GM18907 (cell line): ENCODE measurements around the gene RAD23A.
"Not testable (repeated sequence)": the region's sequence is repeated elsewhere in the genome, so short reads cannot be mapped to it uniquely, and the experiment has no call there.

Experiments
- ATAC-seq: cut with Tn5 transposase; IDR thresholded peaks from one replicate; pipeline ENCODE4 v1.9.1; 2021; ENCODE audit warnings: mild to moderate bottlenecking, moderate library complexity; ENCODE audit not compliant: unreplicated experiment

Gene RAD23A

DNA sequence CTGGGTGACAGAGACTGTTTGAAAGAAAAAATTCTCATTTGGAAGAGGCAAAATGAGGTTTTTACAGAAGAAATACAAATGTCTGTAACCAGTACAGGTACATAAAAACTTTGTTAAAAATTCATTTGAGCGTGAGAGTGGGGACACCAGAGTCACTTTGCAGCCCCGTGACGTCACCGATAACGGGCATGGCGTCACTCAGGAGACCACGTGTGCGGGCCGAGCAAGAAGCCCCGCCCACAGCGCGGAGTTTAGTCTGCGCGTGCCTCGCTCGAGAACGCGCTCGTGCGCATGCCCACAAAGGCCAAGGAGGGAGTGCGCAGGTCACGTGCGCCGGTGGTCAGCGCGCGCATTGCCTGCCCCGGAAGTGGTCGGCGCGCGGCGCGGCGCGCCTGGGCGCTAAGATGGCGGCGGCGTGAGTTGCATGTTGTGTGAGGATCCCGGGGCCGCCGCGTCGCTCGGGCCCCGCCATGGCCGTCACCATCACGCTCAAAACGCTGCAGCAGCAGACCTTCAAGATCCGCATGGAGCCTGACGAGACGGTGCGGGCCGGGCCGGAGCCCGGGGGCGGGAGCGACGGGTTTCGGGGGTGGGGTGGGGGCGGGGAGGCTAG lies at the start of gene RAD23A:
TSS of gene RAD23A (plus strand) at position 384 of the 613 bp plus-strand sequence. CDS start at position 471, 87 bp downstream.
- ATAC-seq, result peak; percentile 74

DNA sequence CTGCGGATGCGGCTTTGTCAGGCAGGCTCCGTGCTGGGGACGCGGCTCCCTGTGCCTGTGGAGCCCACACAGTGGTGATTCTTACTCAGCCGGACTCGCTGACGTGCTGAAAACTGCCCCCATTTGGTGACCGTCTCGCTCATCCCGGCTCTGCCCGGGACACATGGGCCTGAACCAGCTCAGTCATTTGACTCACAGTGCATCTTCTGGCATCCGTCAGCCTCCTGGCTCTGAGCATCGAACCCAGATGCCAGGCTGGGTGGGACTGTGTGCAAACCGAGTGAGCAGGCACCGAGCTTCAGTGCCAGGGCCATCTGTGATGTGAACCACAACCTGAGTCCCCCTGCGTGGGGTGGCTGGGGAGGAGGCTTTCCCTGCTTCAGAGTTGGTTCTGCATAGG lies 49.2 kb upstream of the RAD23A start:
- ATAC-seq, result no peak

DNA sequence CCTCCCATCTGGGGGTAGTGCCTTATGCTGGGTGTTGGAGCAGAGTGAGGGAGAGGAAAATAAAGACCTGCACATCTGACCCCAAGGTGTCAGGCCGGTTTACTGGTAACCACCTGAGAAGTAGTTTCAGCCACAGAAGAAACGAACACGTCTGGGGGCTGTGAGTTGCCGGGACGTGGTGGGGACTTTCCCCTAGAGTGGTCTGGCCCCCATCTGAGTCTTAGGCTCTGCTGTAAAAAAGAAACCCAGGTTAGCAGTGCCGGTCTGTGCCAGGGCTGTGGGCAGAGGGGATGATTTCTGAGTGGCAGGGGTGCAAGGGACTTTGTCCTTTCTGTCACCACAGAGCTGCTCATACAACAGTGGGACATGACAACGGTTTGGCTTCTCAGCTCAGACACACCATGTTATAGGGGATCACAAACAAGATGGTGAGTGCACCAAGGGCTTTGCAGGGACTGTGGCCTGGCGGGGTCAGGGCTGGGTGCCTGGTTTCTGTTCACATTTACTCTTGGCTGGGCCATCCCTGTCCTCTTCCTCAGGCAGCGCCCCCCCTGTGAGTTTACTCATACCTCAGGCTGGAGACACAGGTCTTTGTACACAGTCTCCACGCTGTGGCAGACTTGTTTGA lies 45.7 kb upstream of the RAD23A start:
- peak; percentile 74 for ATAC-seq

DNA sequence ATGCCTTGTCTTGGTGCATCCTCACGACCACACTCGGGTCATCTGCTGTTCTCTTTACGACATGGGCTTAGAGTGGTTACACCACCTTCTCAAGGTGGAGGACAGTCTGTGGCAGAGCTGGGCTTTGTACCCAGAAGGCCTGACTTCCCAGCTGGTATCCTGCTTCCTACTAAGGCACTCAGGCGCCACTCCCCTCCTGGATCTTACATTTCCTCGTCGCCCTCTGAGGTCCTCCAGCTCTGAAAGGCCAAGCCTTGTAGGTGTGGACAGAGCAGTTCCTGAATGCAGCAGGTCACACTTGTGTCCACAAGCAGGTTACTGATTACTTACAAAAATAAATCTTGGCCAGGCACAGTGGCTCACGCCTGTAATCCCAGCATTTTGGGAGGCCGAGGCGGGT lies 38.5 kb upstream of the RAD23A start:
- no peak for ATAC-seq

DNA sequence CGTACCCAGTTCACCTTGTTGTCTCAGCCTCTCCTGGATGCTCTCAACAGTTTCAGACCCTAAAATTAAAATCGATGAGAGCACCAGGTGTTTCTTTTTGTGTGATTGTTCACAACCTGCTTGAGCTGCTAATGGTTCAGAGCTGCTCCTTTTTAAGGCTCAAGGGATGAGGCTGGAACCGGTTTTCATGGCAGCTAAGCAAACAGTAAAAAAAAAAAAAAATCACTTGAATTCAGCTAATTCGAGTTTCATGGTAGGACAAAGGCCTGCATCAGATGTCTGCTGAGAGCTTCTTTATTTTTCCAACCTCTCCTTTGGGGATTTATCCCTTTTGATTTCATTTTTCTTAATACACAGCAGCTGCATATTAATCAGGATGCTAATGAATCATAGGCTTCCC lies 33.1 kb upstream of the RAD23A start:
- no peak for ATAC-seq

DNA sequence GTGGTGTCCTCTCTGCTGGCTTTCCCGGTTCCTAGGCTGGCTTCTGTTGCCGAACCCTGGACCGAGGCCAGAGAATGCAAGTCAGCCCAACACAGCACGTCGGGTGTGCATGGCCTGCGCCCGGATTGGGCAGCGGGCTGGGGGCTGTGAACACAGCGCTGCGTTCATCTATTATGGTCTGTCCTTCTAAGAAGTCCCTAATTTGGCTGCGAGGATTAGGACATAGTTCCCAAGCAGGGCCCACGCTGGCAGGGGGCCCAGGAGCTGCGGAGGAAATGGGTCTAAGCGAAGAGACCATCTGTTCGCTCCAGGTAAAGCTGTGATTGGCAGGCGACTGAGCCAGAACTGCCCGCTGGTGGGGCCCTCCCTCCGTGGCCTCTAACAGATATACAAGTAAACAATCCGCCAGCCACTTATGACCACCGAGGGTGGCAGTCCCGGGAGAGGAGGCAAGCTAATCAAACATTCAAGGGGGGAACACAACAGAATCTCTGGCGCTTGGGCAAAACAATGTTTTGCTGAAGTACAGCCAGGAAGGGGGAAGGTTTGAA lies 32.6 kb upstream of the RAD23A start:
- no peak for ATAC-seq

DNA sequence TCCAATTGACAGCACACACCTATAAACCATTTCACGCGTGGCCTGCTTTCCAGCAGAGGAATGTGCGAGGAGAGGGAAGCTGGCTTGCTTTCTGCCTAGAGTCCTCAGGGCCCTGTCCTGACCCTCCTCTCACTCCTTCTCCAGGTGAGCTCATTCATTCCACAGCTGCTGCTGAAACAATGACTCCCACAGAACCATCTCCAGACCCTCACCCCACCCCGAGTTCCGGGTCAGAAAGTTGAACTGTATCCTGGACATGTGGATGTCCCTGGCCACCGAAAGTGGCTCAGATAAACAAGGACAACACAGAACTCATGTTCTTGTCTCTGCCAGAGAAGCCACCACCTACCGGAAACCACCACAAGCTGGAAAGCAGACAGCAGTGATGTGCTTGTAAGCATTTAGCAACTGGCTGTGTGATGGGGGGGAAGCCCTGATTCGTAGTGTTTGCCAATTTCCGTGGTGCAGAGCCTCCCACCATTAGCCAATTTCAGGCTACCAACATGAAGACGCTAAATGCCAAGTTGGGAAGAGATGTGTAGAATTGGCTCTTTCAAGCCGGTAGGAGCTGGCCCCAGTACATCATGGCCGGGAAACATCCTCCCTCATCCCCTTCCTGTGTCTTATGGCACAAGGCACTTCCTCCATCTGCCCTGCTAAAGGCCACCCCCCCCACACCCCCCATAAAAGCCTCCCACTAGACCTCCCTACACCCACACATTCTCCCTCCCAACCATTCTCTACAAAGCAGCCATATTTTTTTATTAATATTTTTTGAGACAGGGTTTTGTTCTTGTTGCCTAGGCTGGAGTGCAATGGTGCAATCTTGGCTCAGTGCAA lies 31.6 kb upstream of the RAD23A start:
- no peak for ATAC-seq

DNA sequence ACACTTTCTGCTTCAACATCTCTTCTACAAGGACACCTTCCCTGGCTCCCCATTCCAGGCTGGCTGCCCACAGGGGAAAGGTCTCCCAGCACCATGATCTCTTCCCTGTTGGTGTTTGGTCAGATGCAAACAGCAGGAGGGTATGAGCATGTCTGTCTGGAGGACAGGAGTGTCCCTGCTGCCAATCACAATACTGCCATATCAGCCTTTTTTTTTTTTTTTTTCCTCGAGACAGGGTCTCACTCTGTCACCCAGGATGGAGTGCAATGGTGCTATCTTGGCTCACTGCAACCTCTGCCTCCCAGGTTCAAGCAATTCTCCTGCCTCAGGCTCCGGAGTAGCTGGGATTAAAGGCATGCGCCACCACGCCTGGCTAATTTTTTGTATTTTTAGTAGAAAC lies 29.8 kb upstream of the RAD23A start:
- not testable (repeated sequence) for ATAC-seq

DNA sequence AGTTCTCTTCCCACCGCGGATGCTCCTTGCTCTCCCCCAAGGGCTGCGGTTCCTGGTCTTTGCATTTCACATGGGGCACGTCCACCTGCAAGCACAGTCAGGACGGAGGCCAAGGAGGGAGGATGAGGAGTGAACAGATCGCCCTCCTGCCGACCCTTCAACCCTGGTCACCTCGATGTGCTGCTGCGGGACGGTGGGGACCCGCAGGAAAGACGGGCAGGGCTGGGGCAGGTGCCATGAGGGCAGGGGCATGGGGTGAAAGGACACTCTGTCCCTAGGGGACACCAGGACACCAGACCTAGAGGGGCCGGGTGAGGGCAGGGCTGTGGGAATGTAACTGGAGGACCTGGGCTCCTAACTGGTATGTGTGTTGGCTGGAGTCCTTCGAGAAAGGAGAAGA lies 27.4 kb upstream of the RAD23A start:
- ATAC-seq, result no peak

DNA sequence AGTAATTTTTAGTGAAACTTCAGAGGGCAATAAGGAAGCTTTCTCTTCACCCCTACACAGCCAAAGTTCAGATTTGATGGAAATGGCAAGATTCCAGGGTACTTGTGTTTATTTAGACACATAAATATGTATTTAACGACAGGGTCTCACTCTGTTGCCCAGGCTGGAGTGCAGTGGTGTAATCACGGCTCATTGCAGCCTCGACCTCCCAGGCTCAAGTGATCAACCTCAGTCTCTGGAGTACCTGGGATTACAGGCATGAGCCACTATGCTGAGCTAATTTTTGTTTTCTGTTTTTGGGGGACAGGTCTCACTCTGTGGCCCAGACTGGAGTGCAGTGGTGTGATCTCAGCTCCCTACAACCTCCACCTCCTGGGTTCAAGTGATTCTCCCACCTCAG lies 24.6 kb upstream of the RAD23A start:
- ATAC-seq, result no peak

DNA sequence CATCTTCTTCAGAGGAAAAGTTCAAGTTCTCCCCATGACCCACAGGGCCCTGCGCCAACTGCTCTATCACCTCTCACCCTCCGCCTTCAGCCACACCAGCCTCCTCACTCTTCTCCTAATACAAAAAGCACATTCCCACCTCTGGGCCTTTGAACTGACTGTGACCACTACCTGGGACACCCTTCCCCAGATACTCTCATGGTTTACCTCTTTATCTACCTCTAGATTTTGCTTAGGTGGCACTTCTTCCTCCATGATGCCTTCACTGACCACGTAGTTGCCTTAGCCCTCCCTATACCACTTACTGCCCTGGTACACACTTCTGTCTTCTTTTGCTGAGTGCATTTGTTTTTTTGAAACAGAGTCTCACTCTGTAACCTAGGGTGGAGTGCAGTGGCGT lies 22.7 kb upstream of the RAD23A start:
- no peak for ATAC-seq

DNA sequence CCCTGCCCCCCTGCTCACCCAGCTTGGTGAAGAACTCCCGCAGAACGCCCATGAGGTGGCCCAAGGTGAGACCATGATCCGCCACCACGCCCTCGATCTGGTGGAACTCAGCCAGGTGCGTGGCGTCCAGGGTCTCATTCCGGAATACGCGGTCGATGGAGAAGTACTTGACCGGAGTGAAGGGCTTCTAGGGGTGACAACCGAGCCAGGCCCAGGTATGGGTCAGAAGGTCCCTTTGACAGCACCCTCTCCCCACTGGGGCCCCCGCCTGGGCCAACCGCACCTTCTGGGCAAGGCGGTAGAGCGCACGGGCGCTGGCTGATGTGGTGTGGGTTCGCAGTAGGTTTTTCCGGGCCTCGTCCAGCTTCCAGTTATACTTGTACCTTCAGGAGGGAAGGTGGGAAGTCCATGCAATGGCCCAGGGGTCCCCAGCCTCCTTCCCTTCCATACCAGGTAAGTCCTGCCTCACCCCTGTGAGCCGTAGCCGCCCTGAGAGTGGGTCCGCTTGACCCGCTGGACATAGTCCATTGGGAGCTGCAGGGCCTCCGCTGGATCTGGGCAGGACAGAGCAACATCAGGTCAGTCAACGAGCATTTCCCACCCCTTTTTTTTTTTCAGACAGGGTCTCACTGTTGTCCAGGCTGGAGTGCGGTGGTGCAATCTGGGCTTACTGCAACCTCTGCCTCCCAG lies 20.9 kb upstream of the RAD23A start:
- ATAC-seq, result no peak

DNA sequence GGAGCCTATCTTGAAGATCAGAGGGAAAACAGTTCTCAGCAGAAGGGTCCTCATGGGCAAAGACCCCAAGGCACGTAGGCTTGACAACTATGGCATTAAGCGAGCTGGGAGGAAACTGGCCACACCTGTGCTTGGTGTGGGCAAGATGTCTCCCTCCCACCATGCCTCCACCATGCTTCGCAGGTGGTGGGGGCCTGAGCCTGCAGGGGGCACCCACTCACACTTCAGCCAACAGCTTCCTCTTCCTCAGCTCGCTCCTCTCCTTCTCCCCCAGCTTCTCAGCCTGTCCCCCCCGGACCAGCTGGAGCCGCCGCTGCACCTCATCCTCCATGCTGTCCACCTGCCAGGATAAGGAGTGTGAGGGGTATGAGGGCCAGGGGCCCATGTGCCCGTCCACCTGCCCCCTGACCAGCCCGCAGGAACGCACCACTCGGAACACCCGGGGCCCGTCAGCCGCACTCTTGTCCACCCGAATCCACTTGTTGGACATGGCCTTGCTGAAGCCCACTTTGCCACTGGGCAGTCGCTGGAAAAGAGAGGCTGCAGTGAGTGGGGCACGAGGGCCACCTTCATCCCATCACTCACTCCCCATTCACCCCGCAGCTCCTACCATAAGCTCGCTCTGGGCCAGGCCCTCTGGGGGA lies 15.5 kb upstream of the RAD23A start:
- no peak for ATAC-seq

DNA sequence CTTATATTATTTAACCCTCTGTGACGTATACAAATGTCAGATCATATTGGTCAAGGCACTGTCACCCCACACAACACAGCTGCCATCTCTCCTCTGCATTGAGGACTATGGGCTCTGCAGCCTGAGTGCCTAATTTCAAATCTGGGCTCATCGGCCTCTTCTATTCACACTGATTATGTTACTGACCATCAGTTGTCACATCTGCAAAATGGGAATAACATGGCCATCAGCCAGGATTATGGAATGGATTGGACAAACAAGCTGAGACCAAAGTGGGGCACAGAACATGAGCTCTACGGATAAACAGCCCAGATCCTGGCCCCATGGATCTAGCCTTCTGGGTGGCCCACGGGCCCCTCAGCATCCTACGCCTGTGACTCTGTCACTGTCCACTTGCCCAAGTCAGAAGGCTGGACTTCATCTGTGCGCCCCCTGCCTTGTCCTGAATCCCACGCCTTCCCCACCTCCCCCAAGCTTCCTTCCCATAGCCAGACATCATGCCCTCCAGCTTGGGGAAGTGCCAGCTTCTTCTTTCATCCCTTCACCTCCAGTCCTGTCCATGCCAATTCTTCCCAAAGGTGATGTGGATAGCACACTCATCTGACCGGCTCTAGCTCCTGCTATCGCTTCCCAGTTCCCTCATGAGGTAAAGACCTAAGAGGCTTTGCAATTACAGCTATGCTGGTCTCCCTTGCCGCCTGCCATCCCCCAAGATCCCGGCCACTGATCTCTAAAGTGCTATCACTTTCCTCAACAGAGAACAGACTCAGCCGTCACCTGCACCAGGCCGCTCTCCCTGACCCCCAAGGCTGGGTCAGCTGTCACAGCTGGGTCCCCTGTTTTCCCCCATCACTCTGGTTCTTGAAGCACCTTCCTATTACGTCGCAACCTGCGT lies 13.0 kb upstream of the RAD23A start:
- no peak for ATAC-seq

DNA sequence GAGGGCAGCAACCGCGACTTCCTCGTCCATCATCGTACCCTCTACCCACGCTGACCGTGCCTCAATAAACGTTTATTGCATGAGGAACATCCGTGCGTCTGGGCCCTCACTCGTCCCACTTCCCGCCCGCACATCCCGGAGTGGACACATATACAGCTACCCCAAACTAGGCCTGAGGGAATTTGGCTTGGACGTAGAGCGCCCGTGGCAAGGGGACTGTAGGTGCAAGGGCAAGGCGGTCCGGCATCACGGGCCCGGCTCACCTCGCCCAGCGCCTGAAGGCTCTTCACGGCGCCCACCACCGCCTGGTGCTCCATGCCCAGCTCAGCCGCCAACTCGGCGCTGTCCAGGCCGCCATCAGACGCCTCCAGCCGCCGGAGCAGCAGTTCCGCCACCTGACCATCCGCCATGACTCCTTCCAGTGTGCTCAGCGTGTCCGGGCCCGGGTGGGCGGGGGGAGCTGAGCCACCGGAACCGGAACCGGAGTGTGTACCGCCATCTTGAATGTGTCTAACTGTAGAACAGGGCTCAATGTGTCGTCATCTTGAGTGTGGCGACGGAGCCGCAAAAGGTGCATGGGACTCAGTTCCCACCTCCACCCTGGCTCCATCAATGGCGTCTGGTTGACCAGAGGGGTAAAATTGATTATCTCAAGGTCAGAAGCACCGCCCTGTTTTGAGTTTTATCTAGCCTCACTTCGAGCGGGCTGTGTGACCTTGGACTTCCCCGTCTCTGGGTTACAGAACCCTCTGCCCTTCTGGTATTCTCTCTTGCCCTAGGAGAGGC lies 12.2 kb upstream of the RAD23A start, which contains the start of gene FARSA:
TSS of gene FARSA (minus strand) at position 425 of the 786 bp plus-strand sequence. CDS start at position 410, 15 bp downstream.
- peak; percentile 48 for ATAC-seq

DNA sequence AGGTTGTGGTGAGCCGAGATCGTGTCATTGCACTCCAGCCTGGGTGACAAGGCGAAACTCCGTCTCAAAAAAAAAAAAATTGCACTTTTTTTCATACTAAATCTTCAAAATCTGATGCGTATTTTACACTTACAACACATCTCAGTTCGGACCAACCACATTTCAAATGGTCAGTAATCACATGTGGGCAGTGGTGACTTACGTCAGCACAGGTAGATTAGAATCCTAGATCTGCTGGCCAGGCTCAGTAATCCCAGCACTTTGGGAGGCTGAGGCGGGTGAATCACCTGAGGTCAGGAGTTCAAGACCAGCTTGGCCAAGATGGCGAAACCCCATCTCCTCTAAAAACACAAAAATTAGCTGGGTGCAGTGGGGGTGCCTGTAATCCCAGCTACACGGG lies 10.6 kb upstream of the RAD23A start:
- no peak for ATAC-seq

DNA sequence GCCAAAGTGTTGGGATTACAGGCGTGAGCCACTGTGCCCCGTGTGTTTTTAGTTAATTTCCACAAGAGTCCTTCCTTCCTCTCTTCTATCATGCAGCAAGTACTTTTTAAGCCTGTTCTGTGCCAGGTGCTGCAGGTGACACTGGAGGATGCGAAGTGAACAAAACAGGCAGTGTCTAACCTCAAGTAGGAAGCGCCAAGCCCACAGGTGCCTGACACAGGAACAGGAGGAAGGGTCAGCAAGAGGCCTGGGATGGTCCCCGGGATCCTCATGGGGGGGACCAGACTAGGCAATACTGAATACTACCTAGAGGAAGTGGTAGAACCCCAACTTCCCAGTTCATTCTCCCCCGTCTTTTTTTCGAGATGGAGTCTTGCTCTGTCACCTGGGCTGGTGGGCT lies 9.1 kb upstream of the RAD23A start:
- no peak for ATAC-seq

DNA sequence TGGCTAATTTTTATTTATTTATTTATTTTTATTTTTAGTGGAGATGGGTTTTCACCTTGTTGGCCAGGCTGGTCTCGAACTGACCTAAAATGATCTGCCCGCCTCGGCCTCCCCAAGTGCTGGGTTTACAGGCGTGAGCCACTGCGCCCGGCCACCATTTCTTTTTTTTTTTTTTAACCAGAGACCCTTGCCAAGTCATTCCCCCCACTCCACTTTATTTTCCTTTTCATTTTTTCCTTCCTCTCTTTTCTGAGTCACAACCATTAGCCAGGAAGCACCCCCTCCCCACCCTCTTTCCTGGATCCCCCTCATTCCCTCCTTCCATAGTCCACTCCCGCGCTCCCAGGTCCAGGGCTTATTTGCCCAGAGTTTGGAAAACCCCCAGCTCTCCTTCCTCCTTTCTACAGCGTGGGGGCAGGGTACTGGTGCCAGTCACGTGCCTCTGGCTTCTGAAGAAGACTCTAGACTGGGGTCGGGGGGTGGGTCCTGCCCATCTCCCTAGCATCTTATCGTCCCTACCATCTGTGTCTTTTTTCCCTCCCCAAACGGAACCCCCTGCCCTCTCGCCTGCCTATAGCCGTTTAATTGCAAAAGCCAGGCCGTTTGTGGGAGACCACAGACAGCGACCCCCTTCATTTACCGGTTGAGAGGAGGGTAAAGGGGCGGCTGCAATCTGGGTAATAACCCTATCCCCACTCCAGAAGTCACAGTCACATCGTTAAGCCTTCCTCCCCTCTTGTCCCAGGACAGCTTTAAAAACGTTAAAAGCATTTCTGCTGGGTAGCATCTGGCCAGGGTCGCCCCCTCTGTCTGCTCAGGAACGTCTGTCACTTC lies 8.4 kb upstream of the RAD23A start:
- ATAC-seq, result no peak
